ENCODE measurements around the gene DYDC1.

Gene DYDC1

GRCh38 chr10:80356563-80356988 is at the start of gene DYDC1, which contains the start of gene DYDC2:
TSS of gene DYDC1 (minus strand) at chr10:80356755. CDS start at chr10:80352601, 4,154 bp downstream.
TSS of gene DYDC2 (plus strand) at chr10:80356781. CDS start at chr10:80362444, 5,663 bp downstream.
- H3K4me1 ChIP-seq (ENCODE audit: control insufficient read depth, low read length) = no peaks in the 10 kb centered on the region
- no peak within 1 kb of the TSS for H3K27ac ChIP-seq (ENCODE audit: low read depth, low read length)
- H3F3A ChIP-seq (ENCODE audit: control insufficient read depth, insufficient read depth) = no peaks in the 10 kb centered on the region
- H3K9me3 ChIP-seq (ENCODE audit: control insufficient read depth, insufficient read depth, low read length) = no peaks in the 10 kb centered on the region
- no peaks in the 10 kb centered on the region for H4K20me1 ChIP-seq (ENCODE audit: control insufficient read depth, insufficient read depth, low read depth, low read length)
- H3K79me2 ChIP-seq (ENCODE audit: control insufficient read depth, low read length) = no peaks in the 10 kb centered on the region
- H3K4me2 ChIP-seq (ENCODE audit: low read length) = no peak within 1 kb of the TSS
- no peaks in the 10 kb centered on the region for H3K36me3 ChIP-seq (ENCODE audit: control insufficient read depth, low read length)
- no peak within 1 kb of the TSS for H3K4me3 ChIP-seq (ENCODE audit: low read length)
- H3K27me3 ChIP-seq (ENCODE audit: control insufficient read depth, low read length) = no peaks in the 10 kb centered on the region
- H3K9me2 ChIP-seq (replicated peaks; ENCODE audit: control insufficient read depth, low read length) = no peaks in the 10 kb centered on the region
- TF ChIP-seq, protein P1, sequence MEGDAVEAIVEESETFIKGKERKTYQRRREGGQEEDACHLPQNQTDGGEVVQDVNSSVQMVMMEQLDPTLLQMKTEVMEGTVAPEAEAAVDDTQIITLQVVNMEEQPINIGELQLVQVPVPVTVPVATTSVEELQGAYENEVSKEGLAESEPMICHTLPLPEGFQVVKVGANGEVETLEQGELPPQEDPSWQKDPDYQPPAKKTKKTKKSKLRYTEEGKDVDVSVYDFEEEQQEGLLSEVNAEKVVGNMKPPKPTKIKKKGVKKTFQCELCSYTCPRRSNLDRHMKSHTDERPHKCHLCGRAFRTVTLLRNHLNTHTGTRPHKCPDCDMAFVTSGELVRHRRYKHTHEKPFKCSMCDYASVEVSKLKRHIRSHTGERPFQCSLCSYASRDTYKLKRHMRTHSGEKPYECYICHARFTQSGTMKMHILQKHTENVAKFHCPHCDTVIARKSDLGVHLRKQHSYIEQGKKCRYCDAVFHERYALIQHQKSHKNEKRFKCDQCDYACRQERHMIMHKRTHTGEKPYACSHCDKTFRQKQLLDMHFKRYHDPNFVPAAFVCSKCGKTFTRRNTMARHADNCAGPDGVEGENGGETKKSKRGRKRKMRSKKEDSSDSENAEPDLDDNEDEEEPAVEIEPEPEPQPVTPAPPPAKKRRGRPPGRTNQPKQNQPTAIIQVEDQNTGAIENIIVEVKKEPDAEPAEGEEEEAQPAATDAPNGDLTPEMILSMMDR (IDR thresholded peaks at IDR 0.05; ENCODE audit: low read depth, low read length, poor library complexity, severe bottlenecking) = no peak

- Histone ChIP-seq H3K9me2 (replicated peaks; ENCODE audit: control insufficient read depth, low read length) (no peaks in the 10 kb centered on the region), H3F3A (ENCODE audit: control insufficient read depth, insufficient read depth) (no peaks in the 10 kb centered on the region), H3K9me3 (ENCODE audit: control insufficient read depth, insufficient read depth, low read length) (no peaks in the 10 kb centered on the region), H3K4me1 (ENCODE audit: control insufficient read depth, low read length) (peaks cover 15% of the 10 kb centered on the region), H3K4me2 (ENCODE audit: low read length) (no peak overlapping the region), H3K4me3 (ENCODE audit: low read length) (no peak overlapping the region), H3K27ac (ENCODE audit: low read depth, low read length) (no peak overlapping the region), H3K36me3 (ENCODE audit: control insufficient read depth, low read length) (no peaks in the 10 kb centered on the region), H3K27me3 (ENCODE audit: control insufficient read depth, low read length) (peaks cover 8% of the 10 kb centered on the region), H4K20me1 (ENCODE audit: control insufficient read depth, insufficient read depth, low read depth, low read length) (no peaks in the 10 kb centered on the region), H3K79me2 (ENCODE audit: control insufficient read depth, low read length) (no peaks in the 10 kb centered on the region)
- TF ChIP-seq, protein P1 (IDR thresholded peaks at IDR 0.05; ENCODE audit: low read depth, low read length, poor library complexity, severe bottlenecking) = no peak
- no peak for TF ChIP-seq EZH2phosphoT487 (IDR thresholded peaks at IDR 0.05; ENCODE audit: borderline replicate concordance, low read length)
Measured at GRCh38 chr10:80406204-80406603, 49.6 kb upstream of the DYDC1 start.

DNA sequence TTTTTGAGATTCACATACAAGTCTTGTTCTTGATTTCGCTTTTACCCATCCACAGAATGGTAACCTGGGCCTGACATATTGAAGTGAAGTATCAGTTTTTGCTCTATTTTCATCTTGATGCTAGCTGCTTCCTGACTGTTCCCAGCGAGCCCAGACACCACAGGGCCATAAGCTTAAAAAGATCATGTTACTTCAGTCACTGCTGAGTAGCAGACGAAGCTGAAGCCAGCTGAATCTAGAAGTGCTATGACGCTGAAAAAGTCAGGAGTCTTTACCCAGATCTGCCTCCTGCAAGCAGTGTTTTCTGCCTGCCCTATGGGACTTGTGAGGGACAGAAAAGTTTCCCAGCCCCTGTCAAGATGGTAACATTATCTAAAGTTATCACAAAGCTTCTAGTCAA is 49.1 kb upstream of the DYDC1 start:
- Histone ChIP-seq H3K9me3 (ENCODE audit: control insufficient read depth, insufficient read depth, low read length) (no peaks in the 10 kb centered on the region), H3K27ac (ENCODE audit: low read depth, low read length) (no peak overlapping the region), H3F3A (ENCODE audit: control insufficient read depth, insufficient read depth) (no peaks in the 10 kb centered on the region), H3K36me3 (ENCODE audit: control insufficient read depth, low read length) (no peaks in the 10 kb centered on the region), H4K20me1 (ENCODE audit: control insufficient read depth, insufficient read depth, low read depth, low read length) (no peaks in the 10 kb centered on the region), H3K4me2 (ENCODE audit: low read length) (no peak overlapping the region), H3K27me3 (ENCODE audit: control insufficient read depth, low read length) (peaks cover 8% of the 10 kb centered on the region), H3K9me2 (replicated peaks; ENCODE audit: control insufficient read depth, low read length) (no peaks in the 10 kb centered on the region), H3K4me1 (ENCODE audit: control insufficient read depth, low read length) (peaks cover 15% of the 10 kb centered on the region), H3K79me2 (ENCODE audit: control insufficient read depth, low read length) (no peaks in the 10 kb centered on the region), H3K4me3 (ENCODE audit: low read length) (no peak overlapping the region)
- TF ChIP-seq, protein P1 (IDR thresholded peaks at IDR 0.05; ENCODE audit: low read depth, low read length, poor library complexity, severe bottlenecking) = no peak
- TF ChIP-seq EZH2phosphoT487 (IDR thresholded peaks at IDR 0.05; ENCODE audit: borderline replicate concordance, low read length) = no peak
